ENCODE data around the gene OR51A2.

GRCh38 chr11:4922304-4922703, 33.2 kb downstream of the OR51A2 start:
- TF ChIP-seq CTCF (conservative IDR thresholded peaks at IDR 0.05; ENCODE audit: low read depth in 2 of 2) (no peak), POLR2AphosphoS5 (IDR thresholded peaks at IDR 0.05; ENCODE audit: low read depth) (no peak), ETS1 (IDR thresholded peaks at IDR 0.05) (no peak), JUNB (IDR thresholded peaks at IDR 0.05; ENCODE audit: unreplicated experiment) (no peak), EZH2phosphoT487 (IDR thresholded peaks at IDR 0.05; ENCODE audit: unreplicated experiment) (no peak), EZH2 (IDR thresholded peaks at IDR 0.05; ENCODE audit: low read depth, unreplicated experiment) (no peak)
